GM19043 (cell line): ENCODE results near the gene RNF8.
"Not testable (repeated sequence)": the region's sequence is repeated elsewhere in the genome, so short reads cannot be mapped to it uniquely, and the experiment has no call there.

Experiments used
- ATAC-seq: cut with Tn5 transposase; IDR thresholded peaks from one replicate; pipeline ENCODE4 v1.9.1; 2021; ENCODE audit warnings: low read depth; ENCODE audit not compliant: unreplicated experiment

RNF8 gene

GRCh38 chr6:37391120-37391519 lies 37.3 kb downstream of the RNF8 start:
- ATAC-seq = no peak

DNA sequence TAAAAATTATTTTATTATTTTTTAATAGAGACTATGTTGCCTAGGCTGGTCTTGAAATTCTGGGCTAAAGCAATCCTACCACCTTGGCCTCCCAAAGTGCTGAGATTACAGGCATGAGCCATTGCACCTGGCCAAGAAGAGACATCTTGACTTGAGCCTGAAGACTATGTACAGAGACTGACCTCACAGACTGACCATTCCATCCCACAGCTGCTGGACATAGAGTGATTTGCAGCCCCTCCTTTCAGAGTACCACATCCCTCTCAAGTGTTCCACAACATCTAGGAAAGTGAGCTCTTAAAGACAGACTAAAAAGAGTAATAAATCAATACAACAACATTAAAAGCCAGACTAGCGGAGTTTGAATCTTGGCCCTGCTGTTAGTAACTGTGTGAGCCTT lies 39.0 kb downstream of the RNF8 start:
- no peak for ATAC-seq

GRCh38 chr6:37393381-37393929 lies 39.7 kb downstream of the RNF8 start:
- no peak for ATAC-seq

- ATAC-seq = no peak
These were observed 42.9 kb downstream of the RNF8 start for GRCh38 chr6:37396571-37397180.

- no peak for ATAC-seq
These were observed 45.3 kb downstream of the RNF8 start for GRCh38 chr6:37399131-37399530.

- no peak for ATAC-seq
These were observed 46.2 kb downstream of the RNF8 start for GRCh38 chr6:37399795-37400490.

- ATAC-seq = not testable (repeated sequence)
These were observed 47.9 kb downstream of the RNF8 start for GRCh38 chr6:37401658-37402057.

- ATAC-seq = no peak
These were observed 53.1 kb downstream of the RNF8 start for GRCh38 chr6:37406726-37407341.

- ATAC-seq = no peak
These were observed 54.2 kb downstream of the RNF8 start for GRCh38 chr6:37407948-37408347.

GRCh38 chr6:37409501-37409900 lies 55.7 kb downstream of the RNF8 start:
- no peak for ATAC-seq

DNA sequence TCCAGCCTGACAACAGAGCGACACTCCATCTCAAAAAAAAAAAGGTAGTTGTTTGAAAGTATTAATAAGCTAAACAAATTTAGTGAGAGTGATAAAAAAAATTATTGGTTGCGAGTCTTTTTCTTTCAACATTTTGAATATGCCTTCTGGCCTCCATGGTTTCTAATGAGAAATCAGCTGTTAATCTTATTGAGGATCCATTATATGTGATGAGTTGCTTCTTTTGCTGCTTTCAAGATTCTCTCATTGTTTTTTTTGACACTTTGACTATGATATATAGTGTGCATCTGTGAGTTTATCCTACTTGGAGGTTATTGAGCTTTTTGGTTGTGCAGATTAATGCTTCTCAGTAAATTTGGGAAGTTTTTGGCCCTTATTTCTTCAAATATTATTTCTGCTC lies 63.6 kb downstream of the RNF8 start:
- no peak for ATAC-seq

DNA sequence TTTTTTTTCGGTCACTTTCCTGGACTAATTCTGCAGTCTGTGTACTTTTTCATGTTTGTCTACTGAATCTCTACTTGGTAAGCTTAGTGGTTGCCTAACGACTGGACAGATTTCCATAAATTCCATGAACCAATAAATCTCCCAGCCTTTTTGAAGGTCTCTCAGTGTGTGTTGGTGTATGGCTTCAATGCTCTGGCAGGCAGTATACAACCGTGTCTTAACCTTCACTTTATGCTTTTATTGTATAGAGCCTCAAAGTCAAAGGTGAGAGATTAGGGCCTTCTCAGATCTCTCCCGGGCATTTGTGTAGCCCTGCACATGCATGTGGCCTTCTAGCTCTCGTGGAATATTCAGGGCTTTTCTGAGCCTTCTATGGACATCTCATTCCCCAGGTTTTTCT lies 64.9 kb downstream of the RNF8 start:
- ATAC-seq = no peak

DNA sequence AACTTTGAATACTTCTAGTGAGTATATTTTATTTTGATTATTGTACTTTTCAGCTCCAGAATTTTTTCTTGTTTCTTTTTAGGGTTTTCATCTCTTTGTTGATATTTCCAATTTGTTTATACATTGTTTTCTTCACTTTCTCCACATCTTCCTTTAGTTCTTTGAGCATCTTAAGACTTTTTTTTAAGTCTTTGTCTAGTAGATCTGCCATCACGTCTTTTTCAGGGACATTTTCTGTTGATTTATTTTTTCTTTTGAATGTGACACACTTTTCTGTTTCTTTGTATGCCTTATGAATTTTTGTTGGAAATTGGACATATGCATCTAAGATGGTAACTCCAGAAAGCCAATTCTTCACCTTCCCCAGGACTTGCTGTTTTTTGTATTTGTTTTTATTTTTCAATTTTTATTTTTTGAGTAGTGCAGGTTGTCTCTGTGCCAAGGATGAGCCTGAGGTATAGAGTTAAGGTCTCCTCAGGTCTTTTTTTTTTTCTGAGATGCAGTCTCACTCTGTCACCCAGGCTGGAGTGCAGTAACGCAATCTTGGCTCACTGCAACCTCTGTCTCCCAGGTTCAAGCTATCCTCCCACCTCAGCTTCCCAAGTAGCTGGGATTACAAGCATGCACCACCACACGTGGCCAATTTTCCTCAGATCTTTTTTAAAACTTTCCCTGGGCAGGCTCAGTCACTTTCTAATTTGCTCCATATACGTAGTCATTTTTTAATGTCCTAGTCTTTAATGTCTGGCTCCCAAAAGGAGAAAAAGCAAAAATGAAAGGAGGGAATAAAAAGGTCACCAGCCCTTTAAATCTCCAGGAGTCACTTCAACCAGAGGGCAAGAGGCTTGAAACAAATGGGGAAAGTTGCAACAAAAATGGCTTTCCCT lies 72.5 kb downstream of the RNF8 start:
- ATAC-seq = no peak

DNA sequence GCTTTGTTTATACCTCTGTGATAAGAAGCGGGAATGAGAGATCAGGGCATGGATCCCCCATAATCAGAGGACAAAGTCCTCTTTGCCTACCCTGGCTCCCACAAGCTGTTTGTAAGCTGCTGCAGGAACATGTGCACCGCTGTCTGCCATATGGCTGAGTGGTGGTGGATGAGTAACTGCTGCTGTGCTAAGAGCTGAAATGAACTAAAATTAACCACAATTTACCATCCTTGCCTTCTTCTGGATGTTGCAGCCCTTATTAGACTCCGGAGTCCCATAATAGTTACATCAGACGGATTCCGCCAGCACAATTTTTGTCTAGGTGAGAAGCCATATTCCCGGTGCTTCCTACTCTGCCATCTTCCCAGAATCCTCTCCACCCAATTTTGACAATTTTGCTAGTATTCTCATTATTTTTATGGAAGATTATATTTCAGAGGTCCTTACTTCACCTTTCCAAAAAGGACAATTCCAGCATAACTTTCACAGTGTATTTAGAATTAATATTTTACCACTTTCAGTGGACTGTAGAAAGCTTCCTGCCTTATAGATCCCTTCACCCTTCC lies 73.2 kb downstream of the RNF8 start:
- no peak for ATAC-seq

DNA sequence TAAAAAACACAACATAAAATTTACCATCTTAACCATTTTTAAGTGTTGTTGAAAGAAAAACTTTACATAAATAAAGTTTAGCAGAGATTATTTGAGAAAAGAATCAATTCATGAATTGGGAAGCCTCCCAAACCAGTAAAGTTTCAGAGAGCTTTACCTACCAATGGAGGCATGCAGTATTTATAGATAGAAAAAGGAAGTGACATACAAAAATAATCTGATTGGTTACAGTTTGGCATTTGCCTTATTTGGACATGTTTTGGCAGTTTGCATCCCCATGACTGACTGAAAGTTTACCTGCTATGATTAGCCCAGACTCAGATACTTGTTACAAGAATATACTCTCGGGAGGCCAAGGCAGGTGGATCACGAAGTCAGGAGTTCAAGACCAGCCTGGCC lies 75.6 kb downstream of the RNF8 start:
- ATAC-seq = no peak

DNA sequence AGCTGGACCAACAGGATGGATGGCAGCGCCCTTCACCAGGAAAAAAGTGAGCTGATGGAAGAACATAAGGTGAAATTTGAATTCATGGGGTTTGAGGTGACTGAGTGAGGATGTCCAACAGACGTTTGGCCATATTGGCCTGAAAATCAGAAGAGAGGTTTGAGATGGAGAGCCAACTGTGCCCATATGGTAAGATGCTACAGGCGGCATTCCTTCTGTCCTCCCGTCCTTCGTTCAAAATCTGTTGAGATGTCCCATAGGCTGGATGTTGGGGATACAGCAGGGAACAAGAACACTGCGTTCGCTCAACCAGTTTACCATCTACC lies 78.8 kb downstream of the RNF8 start:
- ATAC-seq = no peak

DNA sequence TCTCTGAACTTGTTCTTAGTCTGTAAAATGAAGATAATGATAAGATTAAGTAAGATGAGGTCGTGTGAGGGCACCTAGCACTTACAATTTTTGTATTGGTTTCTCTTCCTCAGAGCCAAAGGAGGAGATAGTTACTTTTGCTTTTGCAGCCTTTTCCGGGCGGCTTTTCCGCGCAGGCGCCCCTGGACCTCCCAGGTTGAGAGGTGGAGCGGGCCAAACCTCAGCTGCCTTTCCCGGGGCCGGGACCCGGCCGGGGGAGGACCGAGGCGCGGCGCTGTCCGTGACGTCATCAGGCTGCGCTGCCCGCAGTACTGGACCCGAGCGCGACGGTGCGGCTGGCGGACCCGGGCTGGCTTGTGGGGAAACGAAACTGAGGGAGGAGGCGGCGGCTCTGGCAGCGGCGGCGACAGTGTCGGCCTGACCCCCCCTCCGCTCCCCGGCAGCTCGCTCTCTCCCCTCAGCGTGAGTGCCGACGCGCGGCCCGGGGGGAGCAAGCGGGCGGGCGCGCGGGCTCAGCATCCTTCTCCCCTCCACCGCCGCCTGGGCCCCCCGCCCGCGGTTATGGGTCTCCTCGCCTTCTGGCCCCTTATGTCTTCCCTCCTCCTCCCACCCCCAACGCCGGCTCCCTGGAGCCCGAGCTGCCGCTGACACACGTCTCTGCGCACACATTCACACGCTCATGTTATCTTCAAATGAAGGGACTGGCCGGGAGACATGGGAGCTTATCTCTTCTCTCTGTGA lies 79.3 kb downstream of the RNF8 start, which contains the start of gene CMTR1:
TSS of gene CMTR1 (plus strand) at position 306 of the 741 bp plus-strand sequence. CDS start 2,409 bp downstream, outside the sequence.
- peak; percentile 76 for ATAC-seq

- ATAC-seq = peak; percentile 35
These were observed 80.0 kb downstream of the RNF8 start for GRCh38 chr6:37433657-37434271.

GRCh38 chr6:37435373-37435772 lies 81.6 kb downstream of the RNF8 start:
- no peak for ATAC-seq
